Measurements from ENCODE around the gene WNK1.
A peak's percentile ranks its signal among the peaks of the same experiment; 100 is the strongest.

The WNK1 gene

GRCh38 chr12:805022-805632 lies 52.7 kb downstream of the WNK1 start:
- TF ChIP-seq CTCF (conservative IDR thresholded peaks at IDR 0.05; ENCODE audit: low read depth, low read length): no peak
- H3K4me1 ChIP-seq (ENCODE audit: low read depth, poor library complexity, severe bottlenecking): peaks cover 66% of the 10 kb centered on the region
- no peak overlapping the region for H3K4me3 ChIP-seq (IDR thresholded peaks at IDR 0.05; ENCODE audit: insufficient read depth, low read depth, low read length)
- H3K27ac ChIP-seq: no peak overlapping the region
- H4K20me1 ChIP-seq (ENCODE audit: insufficient read depth): peaks cover 46% of the 10 kb centered on the region
- peak overlapping the region; percentile 2; the same call in 1 of the 2 replicates for H3K4me2 ChIP-seq
- H3K36me3 ChIP-seq (ENCODE audit: insufficient read depth): no peaks in the 10 kb centered on the region
- no peak overlapping the region for H2AFZ ChIP-seq (ENCODE audit: low read depth)
- H3K9ac ChIP-seq: no peak overlapping the region
- peaks cover 96% of the 10 kb centered on the region for H3K79me2 ChIP-seq (ENCODE audit: insufficient read depth, low read depth)
- no peaks in the 10 kb centered on the region for H3K27me3 ChIP-seq (ENCODE audit: insufficient read depth, low read depth)

DNA sequence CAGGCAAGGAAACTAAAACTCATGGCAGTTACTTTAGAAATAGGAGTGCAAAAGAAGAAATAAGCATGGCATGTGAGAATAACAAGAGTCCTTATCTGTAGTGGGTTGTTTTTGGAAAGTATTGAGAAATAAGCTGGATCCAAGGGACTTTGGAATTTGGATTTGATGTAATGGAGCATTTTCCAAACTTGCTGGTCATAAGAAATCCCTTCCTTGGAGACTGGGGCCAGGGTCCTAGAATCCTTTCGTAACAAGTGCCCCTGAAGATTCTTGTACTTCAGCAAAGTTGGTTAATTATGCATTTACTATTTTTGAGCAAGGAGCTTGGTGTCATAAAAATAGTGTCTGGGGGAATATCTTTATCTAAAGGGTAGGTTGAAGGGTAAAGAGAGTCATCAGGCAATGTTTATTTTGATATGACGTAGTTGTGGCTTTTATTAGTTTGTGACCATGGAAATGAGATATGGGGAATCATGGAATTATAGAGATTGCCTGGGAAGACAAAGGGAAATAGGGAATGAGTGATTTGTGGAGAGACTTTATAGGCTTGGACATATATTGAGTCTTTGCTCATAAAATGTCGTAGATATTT lies 53.9 kb downstream of the WNK1 start:
- Histone ChIP-seq H3K9ac (no peak overlapping the region), H3K27ac (no peak overlapping the region), H3K4me2 (peak overlapping the region; percentile 44; the same call in 1 of the 2 replicates), H3K27me3 (ENCODE audit: insufficient read depth, low read depth) (no peaks in the 10 kb centered on the region), H3K36me3 (ENCODE audit: insufficient read depth) (no peaks in the 10 kb centered on the region), H2AFZ (ENCODE audit: low read depth) (no peak overlapping the region), H3K79me2 (ENCODE audit: insufficient read depth, low read depth) (peaks cover 97% of the 10 kb centered on the region), H4K20me1 (ENCODE audit: insufficient read depth) (peaks cover 54% of the 10 kb centered on the region), H3K4me1 (ENCODE audit: low read depth, poor library complexity, severe bottlenecking) (peaks cover 75% of the 10 kb centered on the region), H3K4me3 (IDR thresholded peaks at IDR 0.05; ENCODE audit: insufficient read depth, low read depth, low read length) (no peak overlapping the region)
- TF ChIP-seq CTCF (conservative IDR thresholded peaks at IDR 0.05; ENCODE audit: low read depth, low read length): no peak

DNA sequence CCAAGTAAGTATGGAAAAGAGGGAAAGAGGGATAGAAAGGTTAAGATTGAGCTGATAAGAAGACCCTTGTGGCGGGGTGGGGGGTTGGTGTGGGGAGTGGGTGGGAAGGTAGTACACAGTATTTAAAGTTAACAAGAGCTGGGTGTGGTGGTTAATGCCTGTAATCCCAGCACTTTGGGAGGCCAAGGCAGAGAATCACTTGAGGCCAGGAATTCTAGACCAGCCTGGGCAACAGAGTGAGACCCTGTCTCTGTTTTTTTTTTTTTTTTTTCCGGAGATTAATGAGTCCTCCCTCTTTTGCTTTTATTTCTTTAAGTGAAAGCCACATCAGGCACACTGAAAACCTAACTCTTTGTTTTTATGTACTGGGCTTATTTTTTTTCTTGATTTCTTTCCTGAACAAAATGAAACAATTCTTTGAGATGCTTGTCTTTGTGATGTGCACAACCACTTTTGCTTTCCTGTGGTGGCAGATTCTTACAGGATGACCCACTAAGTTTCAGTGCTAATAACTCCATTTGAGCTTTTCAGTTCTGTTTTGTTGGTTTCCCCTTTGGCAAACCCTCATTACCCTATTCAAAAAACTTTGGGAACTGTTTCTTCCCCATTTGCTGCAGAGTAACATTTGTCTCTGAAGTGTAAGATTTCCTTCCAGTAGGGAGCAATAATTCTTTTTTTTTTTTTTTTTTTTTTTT lies 54.8 kb downstream of the WNK1 start:
- H3K9ac ChIP-seq: no peak overlapping the region
- H3K79me2 ChIP-seq (ENCODE audit: insufficient read depth, low read depth): peaks cover 96% of the 10 kb centered on the region
- H2AFZ ChIP-seq (ENCODE audit: low read depth): no peak overlapping the region
- peaks cover 49% of the 10 kb centered on the region for H4K20me1 ChIP-seq (ENCODE audit: insufficient read depth)
- H3K27me3 ChIP-seq (ENCODE audit: insufficient read depth, low read depth): no peaks in the 10 kb centered on the region
- H3K36me3 ChIP-seq (ENCODE audit: insufficient read depth): no peaks in the 10 kb centered on the region
- H3K4me2 ChIP-seq: peak overlapping the region; percentile 44
- peaks cover 72% of the 10 kb centered on the region for H3K4me1 ChIP-seq (ENCODE audit: low read depth, poor library complexity, severe bottlenecking)
- no peak for TF ChIP-seq CTCF (conservative IDR thresholded peaks at IDR 0.05; ENCODE audit: low read depth, low read length)
- no peak overlapping the region for H3K27ac ChIP-seq
- H3K4me3 ChIP-seq (IDR thresholded peaks at IDR 0.05; ENCODE audit: insufficient read depth, low read depth, low read length): no peak overlapping the region

GRCh38 chr12:810116-810515 lies 57.7 kb downstream of the WNK1 start:
- no peak overlapping the region for H2AFZ ChIP-seq (ENCODE audit: low read depth)
- H3K36me3 ChIP-seq (ENCODE audit: insufficient read depth): no peaks in the 10 kb centered on the region
- peaks cover 87% of the 10 kb centered on the region for H3K79me2 ChIP-seq (ENCODE audit: insufficient read depth, low read depth)
- no peak overlapping the region for H3K27ac ChIP-seq
- no peak overlapping the region for H3K9ac ChIP-seq
- no peak for TF ChIP-seq CTCF (conservative IDR thresholded peaks at IDR 0.05; ENCODE audit: low read depth, low read length)
- peaks cover 47% of the 10 kb centered on the region for H3K4me1 ChIP-seq (ENCODE audit: low read depth, poor library complexity, severe bottlenecking)
- no peaks in the 10 kb centered on the region for H3K27me3 ChIP-seq (ENCODE audit: insufficient read depth, low read depth)
- H4K20me1 ChIP-seq (ENCODE audit: insufficient read depth): peaks cover 31% of the 10 kb centered on the region
- H3K4me3 ChIP-seq (IDR thresholded peaks at IDR 0.05; ENCODE audit: insufficient read depth, low read depth, low read length): no peak overlapping the region
- no peak overlapping the region for H3K4me2 ChIP-seq
